HG03432 (cell line): Measurements from ENCODE around the gene WFDC5.
"Not testable (repeated sequence)": the region's sequence is repeated elsewhere in the genome, so short reads cannot be mapped to it uniquely, and the experiment has no call there.

ENCODE experiments used
- ATAC-seq: cut with Tn5 transposase; IDR thresholded peaks from one replicate; pipeline ENCODE4 v1.9.1; 2021; ENCODE audit warnings: mild to moderate bottlenecking, moderate library complexity; ENCODE audit not compliant: unreplicated experiment

Gene WFDC5

GRCh38 chr20:45090481-45090880 lies 24.5 kb downstream of the WFDC5 start:
- ATAC-seq, result no peak

DNA sequence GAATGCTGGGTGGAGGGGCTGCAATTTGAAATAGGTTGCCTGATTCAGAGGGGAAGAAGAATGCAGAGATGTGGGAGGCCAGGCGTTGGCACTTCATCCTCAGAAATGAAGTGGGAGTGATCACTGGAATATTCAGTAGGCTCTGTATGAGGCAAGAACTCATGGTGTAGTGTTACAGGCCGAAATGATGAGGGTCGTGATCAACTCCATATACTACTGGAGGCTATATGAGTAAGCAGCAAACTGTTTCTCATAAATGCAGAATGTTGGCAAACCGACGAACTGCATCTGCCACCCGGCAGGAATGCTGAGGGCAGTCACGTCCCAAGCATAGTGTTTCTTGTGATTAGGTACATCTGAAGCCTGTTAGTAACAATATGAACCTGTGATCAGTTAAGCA lies 26.7 kb downstream of the WFDC5 start:
- no peak for ATAC-seq

DNA sequence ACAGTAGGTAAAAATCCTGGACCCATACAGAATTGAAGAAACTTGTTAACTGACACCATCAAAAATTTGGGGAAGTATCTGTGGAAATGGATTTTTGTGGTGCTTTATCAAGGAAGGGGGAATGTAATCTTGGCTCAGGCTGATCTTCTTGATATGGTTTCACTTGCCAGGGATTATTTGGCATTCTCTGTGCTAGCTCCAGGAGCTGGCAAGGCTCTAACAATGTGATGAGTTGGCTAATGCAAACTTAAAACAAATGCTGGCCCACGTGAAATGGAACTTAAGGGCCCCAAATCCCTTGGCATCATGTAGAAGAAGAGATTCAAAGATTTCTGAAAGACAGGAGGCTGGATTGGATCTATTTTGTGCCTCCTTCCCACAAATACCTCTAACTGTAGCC lies 27.2 kb downstream of the WFDC5 start:
- no peak for ATAC-seq

- ATAC-seq, result no peak
These were observed 27.7 kb downstream of the WFDC5 start for GRCh38 chr20:45087097-45087790.

- ATAC-seq, result no peak
These were observed 29.1 kb downstream of the WFDC5 start for GRCh38 chr20:45085867-45086266.

GRCh38 chr20:45085289-45085688 lies 29.7 kb downstream of the WFDC5 start:
- ATAC-seq, result no peak

GRCh38 chr20:45083127-45083526 lies 31.8 kb downstream of the WFDC5 start:
- ATAC-seq, result no peak

DNA sequence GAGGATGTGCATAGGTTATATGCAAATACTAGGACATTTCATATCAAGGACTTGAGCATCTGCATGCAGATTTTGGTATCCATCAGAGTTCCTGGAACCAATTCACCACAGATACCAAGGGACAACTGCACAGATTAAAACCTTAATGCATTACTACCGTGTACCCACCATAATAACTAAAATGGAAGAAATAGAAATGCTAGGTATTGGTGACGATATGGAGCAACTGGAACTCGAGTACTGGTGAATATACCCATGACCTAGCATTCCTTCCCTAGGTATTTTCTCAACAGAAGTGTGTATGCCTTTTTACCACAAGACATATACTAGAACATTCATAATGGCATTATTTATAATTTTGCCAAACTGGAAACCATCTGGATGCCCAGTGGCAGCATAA lies 32.5 kb downstream of the WFDC5 start:
- ATAC-seq, result no peak

DNA sequence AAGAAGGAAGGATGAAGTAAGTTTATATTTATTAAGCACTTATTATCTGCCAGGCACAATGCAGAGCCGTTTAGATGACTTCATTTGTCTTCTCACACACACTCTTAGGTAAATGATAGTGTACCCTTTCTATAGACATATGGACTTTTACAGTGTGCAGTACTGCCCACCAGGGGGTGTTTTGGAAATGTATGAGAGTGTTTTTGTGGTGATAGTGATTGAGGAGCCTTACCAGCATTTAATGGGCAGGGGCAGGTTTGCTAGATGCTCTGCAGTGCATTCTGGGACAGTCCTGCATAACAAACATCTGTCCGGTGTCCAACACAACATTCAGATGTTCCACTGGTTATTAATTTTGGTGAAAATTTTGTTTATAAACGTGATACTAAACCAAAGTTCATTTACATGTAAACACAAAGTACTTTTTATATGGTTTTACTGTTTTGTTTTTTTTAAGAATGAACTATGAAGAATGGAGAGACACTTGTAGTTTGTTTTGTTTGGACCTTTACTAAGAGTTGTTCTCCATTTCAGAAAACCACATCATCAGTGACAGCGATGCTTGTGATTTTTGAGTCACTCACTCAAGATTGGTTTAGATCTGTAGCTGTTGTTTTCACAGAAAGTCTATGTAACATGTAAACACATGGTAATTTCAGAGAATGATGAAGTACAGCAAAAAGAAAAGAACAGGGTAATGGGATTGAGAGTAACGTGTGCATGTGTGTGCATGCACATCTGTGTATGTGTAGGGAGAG lies 33.9 kb downstream of the WFDC5 start:
- ATAC-seq, result no peak

DNA sequence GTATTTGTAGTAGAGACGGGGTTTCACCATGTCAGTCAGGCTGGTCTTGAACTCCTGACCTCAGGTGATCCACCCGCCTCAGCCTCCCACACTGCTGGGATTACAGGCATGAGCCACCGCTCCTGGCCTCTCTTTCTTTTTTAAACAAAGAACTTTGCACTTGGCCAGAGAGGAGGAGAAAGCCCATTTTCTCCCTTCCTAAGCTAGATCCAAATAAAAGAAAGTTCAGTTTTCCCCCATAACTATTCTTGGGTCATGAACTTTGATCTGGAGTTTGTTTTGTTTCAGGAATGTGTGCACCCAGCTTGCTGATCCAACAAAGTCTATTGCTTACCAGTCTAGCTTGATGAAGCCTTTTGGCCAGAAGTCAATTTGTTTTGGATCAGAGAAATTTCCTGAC lies 37.4 kb downstream of the WFDC5 start:
- no peak for ATAC-seq

DNA sequence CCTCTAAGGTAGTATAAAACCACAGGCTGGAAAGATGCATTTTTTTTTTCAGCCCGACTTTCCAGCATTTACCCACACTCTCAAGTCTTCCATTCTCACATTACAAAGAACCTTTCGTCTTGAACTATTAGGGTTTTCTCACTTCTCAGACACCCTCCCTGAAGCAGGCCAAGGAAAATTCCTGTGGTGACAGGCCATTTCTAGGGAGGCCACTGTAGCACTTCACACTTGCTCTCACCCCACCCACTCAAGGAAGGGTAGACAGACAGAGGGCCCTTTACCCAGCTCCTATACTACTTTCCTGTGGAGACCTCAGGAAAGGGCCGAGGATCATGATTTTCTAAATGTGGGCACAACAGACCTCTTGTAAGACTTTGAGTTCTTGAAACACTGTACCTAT lies 41.8 kb downstream of the WFDC5 start:
- ATAC-seq, result no peak

GRCh38 chr20:45072066-45072465 lies 42.9 kb downstream of the WFDC5 start:
- ATAC-seq, result no peak

- ATAC-seq, result no peak
These were observed 43.9 kb downstream of the WFDC5 start for GRCh38 chr20:45070932-45071632.

GRCh38 chr20:45069261-45069660 lies 45.7 kb downstream of the WFDC5 start:
- ATAC-seq, result no peak

DNA sequence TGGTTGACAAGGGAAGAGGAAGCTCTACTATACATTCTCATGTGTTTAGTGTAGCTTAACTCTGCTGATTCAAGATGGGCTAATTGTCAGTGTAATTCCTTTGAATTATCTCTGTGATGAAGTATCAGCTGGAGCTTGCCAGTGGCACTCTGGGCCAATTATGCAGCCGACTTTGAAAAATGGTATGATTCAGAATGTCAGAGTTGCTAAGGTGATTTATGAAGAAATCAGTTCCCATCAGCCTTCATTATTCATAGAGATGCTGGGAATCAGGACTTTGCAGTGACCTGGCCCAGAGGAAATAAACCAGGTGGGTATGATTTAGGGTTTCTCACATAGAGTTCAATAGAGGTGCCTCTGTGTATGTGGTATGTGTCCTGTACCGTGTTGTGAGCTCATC lies 47.4 kb downstream of the WFDC5 start:
- ATAC-seq, result no peak

DNA sequence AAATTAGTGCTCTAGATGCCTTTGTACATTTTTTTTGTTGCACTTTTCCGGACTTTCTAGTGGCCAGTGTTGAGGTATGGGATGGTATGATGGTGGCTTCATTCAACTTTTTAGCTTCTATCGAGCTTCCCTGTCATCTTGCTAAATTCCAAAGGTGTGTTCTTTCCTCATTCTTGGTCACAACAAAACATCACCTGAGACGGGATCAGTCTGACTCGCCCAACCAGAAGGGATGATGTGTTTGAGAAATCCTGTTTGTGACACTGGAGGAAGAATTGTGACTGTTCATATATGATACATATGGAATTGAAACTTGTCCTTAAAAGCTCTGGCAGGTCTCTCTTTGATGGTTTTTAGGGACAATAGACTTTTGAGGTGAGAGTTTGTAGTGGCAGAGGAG lies 47.9 kb downstream of the WFDC5 start:
- ATAC-seq, result no peak

- ATAC-seq, result no peak
These were observed 48.6 kb downstream of the WFDC5 start for GRCh38 chr20:45066372-45066771.

GRCh38 chr20:45064812-45065211 lies 50.2 kb downstream of the WFDC5 start:
- no peak for ATAC-seq

DNA sequence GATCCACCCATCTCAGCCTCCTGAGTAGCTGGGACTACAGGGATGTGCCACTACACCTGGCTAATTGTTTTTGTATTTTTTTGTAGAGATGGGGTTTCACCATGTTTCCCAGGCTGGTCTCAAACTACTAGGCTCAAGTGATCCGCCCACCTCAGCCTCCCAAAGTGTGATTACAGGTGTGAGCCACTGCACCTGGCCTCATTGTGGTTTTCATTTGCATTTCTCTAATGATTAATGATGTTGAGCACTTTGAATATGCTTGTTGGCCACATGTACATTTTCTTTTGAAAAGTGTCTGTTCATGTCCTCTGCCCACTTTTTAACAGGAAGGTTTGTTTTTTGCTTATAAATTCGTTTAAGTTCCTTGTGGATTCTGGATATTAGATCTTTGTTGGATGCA lies 51.9 kb downstream of the WFDC5 start:
- ATAC-seq, result not testable (repeated sequence)

- ATAC-seq, result no peak
These were observed 53.7 kb downstream of the WFDC5 start for GRCh38 chr20:45061244-45061643.

GRCh38 chr20:45060294-45060693 lies 54.7 kb downstream of the WFDC5 start:
- no peak for ATAC-seq
